ENCODE measurements around the gene MS4A3.
"Not testable (repeated sequence)": the region's sequence is repeated elsewhere in the genome, so short reads cannot be mapped to it uniquely, and the experiment has no call there.

MS4A3 gene, protein sequence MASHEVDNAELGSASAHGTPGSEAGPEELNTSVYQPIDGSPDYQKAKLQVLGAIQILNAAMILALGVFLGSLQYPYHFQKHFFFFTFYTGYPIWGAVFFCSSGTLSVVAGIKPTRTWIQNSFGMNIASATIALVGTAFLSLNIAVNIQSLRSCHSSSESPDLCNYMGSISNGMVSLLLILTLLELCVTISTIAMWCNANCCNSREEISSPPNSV

DNA sequence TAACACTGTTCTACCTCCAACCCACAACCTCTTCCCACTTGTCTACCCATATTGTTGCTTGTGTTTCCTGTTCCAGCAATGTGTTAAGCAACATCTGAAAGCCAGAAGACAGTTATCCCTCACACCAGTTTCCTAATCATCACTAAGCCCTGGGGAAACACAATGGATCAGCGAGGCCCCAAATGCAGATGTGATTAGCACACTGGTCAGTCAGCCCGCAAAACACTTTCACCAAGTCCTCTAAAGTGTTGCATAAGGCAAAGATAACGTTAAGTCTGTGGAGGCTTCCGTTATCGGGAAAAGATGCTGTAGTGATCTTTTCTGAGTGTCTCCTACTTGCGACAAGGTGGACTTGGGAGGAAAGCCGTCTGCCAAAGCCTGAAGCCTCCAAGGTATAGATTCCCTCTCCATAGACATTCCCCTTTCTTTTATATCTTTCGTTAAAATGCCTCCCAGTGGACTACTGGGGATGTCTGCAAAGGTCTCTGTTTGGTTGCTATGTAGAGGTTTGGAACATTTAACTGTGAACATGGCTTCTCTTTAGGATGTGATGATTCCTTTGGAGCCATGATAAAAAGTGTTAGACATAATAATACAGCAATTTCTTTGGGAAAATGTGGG is at the start of gene MS4A3:
Gene MS4A3, plus strand, starts transcription at position 317 of the 621 bp plus-strand sequence. CDS start 4,496 bp downstream, outside the sequence.
- no peak for DNase-seq

DNA sequence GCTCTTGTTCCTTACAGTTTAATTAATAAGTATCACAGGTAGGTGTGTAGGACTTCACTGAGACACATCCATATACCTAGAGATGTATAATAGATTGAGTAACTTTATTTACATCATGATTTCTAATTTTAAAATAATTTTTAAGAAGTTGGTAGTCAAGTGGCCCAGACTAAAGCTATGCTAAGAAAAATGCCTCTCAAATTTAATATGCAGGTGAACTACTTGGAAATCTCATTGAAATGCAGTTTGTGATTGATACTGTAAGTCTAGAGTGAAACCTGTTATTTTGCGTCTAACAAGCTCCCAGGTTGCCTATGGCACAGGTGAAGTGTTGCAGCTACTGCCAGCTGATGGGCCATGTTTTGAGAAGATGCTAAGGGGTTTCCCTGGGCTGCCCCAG is 39.6 kb upstream of the MS4A3 start, which contains the start of gene OOSP4B:
Gene OOSP4B, plus strand, starts transcription at position 301 of the 400 bp plus-strand sequence.
- no peak for DNase-seq

DNA sequence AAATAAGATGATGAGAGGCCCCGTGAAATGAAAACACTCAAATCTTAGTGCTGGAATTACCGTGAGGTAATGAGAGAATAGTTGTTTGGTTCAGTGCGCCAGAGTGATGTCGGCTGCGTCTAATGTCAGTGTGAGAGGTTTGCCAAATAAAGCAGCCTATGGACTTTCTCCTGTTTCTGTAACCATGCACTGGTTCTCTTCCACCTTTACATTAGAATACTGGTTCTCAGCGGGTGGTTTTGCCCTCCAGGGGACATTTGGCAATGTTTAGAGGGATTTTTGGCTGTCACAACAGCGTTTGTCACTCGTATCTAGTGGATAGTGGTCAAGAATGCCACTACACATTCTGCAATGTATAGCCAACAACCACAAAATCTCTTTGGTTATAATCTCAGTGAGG is 38.4 kb upstream of the MS4A3 start:
- DNase-seq, result no peak

DNA sequence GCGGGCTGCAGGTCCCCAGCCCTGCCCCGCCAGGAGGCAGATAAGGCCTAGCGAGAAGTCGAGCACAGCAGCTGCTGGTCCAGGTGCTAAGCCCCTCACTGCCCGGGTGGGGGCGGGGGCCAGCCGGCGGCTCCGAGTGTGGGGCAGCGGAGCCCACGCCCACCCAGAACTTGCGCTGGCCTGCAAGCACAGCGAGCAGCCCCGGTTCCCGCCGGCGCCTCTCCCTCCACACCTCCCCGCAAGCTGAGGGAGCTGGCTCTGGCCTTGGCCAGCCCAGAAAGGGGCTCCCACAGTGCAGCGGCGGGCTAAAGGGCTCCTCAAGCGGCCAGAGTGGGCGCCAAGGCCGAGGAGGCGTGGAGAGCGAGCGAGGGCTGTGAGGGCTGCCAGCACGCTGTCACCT is 36.1 kb upstream of the MS4A3 start:
- not testable (repeated sequence) for DNase-seq

DNA sequence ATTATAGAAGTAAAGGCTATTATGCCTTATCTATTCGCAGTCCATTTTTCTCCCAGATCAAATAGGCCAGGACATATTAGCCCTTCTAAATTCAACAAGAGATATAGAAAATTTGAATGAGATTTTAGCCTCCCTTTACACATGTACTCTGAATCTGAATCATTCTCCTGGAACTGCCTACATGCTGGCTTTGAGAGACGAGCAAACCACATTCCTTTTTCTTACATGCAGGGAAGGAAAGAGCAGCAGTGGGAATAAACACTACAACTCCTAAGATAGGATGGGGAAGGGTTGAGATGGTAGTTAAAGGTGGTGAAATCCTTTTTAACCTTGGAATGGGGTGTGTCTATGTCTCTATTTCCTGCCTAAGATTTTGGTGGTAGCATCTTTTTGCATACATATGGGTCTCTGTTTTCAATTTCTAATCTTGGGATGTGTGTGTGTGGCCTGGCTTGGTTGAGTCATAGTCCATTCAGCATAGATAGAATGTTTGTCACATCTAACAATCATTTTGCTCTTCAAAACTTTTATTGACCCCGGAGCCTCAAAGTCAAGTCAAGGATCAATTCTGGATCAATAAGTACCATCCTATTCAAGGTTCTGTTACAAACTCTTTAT is 27.3 kb upstream of the MS4A3 start:
- DNase-seq, result no peak

DNA sequence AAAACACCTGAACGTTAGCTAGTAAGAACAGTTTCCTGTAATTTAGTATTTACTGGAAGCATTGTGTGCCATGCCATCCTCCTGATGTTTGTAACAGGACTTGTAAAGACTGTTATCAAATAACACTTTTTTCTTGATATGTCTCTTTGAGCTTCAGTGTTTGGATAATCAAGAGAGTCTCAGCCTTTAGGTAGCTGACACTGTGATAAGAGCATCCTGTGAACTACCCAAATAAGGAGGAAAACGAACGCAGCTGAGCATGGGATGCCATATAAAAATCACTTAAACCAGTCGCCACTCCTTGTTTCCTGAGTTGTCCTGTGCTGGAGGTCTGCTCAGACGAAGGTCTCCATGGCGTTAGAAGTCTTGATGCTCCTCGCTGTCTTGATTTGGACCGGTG is 16.4 kb upstream of the MS4A3 start, which contains the start of gene OOSP2:
Gene OOSP2, plus strand, starts transcription at position 301 of the 400 bp plus-strand sequence. Its CDS starts 51 bp downstream, at position 352.
- DNase-seq, result no peak

DNA sequence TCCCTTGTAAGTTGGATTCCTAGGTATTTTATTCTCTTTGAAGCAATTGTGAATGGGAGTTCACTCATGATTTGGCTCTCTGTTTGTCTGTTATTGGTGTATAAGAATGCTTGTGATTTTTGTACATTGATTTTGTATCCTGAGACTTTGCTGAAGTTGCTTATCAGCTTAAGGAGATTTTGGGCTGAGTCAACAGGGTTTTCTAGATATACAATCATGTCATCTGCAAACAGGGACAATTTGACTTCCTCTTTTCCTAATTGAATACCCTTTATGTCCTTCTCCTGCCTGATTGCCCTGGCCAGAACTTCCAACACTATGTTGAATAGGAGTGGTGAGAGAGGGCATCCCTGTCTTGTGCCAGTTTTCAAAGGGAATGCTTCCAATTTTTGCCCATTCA is 6.0 kb upstream of the MS4A3 start:
- DNase-seq, result not testable (repeated sequence)

DNA sequence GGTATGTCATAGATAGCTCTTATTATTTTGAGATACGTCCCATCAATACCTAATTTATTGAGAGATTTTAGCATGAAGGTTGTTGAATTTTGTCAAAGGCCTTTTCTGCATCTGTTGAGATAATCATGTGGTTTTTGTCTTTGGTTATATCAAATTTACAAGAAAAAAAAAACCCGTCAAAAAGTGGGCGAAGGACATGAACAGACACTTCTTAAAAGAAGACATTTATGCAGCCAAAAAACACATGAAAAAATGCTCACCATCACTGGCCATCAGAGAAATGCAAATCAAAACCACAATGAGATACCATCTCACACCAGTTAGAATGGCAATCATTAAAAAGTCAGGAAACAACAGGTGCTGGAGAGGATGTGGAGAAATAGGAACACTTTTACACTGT is 5.6 kb upstream of the MS4A3 start:
- not testable (repeated sequence) for DNase-seq

DNA sequence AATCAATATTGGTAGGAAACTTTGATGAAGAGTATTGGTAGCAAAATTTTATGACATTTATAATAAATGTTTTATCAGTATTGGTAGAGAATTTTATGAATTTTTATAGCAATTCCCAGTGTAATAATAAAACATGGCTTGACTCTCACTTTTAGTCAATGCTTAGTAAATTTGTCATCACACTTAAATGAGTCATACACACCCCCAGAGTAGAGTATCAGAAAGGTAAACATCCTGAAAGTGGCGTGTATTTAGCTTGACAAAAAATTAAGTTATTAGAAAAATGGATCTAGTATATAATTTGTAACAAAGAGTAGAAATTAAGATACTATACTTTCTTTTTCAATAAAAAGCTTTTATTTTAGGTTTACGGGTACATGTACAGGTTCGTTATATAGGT is 2.6 kb downstream of the MS4A3 start:
- DNase-seq, result no peak

DNA sequence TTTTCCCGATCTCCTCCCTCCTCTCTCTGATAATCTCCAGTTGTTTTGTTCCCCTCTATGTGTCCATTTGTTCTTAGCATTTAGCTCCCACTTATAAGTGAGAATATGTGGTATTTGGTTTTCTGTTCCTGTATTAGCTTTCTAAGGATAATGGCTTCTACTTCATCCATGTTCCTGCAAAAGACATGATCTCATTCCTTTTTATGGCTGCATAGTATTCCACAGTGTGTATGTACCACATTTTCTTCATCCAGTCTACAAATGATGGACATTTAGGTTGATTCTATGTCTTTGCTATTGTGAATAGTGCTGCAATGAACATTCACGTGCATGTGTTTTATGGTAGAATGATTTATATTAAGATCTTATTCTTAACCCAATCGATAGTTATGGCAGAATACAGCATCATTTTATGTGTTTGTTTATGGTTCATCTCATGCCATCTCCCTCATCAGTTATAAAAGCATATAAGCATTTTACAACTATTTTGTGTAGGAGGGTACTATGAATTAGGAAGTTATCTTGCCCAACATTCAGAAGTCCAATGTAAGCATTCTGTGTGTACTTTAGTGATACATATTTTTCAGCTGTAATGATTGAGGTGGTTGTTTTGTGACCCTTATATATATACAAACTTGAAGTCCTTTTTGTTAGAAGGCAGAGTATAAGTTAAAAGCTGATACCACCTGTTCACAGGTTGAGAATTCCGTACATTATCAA is 3.2 kb downstream of the MS4A3 start:
- DNase-seq, result no peak

DNA sequence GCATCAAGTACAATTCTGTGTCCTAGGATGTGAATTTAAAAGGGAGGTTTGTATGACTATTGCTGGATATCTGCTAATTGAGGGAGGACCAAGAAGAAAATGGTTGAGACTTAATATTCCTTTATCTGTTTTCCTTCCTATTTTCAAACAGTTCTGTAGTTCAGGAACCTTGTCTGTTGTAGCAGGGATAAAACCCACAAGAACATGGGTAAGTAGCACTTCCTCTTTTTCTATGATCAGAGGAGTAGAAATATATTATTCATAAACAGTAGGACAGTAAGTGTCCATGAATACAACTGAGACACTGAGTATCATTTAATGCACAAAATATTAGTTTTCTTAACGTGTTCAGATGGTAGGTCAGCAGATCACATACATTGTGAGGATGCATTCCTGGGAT is 7.6 kb downstream of the MS4A3 start:
- DNase-seq, result no peak

DNA sequence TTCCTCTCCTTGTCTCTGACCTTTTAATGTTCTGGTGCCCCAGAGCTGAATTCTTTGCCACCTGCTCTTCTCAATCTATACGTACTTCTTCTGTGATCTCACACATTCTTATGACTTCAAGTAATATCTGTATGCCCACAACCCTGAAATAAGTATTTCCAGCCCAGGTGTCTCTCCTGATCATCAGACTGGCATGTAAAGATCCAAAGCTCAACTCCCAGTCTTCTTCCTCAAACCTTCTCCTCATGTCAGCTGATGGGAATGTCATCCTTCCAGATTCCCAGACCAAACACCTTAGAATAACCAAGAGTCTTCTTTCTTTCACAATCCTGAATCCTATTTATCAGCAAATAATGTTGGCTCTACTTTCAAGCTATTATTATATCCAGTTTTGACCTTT is 9.3 kb downstream of the MS4A3 start:
- DNase-seq, result no peak

DNA sequence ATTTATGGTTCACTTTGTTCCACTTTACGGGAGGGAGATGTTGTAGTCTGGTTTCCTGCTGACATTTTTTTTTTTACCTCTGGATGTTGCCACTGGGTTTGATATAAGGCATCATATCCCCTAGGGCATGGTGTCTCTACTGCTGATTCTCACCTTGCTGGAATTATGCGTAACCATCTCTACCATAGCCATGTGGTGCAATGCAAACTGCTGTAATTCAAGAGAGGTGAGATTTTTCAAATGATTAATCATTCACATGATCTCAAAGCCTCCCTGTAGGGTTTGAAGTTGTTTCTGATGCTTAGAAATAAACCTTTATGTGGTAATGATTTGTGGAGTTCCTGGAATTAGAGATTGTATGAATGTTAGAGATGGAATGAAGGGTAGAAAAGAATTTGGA is 13.0 kb downstream of the MS4A3 start:
- DNase-seq, result no peak

DNA sequence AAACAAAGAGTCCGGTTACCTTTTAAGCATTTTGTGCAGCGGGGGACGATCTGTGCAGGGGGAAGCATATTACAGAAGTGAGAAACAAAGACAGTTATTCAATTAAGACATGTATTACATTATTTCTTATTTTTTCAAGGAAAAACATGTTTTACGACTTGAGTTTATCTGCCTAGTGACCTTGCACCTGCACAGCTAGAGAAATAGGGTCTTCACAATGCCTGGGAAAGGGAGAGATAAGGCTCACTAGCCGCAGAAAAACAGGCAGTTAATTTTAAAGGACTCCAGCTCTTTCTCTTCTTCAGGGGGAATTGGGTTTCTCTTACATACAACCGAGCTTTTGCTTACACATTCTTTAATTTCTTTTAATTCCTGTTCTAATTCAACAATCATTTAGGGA is 15.2 kb downstream of the MS4A3 start:
- DNase-seq, result not testable (repeated sequence)

DNA sequence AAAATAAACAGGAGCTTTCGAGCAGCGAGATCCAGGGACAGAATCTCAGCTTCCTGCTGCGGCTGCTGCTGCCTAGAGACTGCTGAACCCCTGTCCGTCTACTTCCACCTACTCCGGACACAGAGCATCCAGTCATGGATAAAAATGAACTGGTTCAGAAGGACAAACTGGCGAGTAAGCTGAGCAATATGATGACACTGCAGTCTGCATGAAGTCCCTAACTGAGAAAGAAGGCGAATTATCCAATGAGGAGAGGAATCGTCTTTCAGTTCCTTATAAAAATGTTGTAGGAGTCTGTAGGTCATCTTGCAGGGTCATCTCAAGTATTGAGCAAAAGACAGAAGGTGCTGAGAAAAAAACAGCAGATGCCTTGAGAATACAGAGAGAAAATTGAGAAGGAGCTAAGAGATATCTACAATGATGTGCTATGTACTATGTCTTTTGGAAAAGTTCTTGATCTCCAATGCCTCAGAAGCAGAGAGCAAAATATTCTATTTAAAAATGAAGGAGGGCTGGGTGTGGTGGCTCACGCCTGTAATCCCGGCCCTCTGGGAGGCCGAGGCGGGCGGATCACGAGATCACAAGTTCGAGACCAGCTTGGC is 20.9 kb downstream of the MS4A3 start:
- DNase-seq, result no peak

DNA sequence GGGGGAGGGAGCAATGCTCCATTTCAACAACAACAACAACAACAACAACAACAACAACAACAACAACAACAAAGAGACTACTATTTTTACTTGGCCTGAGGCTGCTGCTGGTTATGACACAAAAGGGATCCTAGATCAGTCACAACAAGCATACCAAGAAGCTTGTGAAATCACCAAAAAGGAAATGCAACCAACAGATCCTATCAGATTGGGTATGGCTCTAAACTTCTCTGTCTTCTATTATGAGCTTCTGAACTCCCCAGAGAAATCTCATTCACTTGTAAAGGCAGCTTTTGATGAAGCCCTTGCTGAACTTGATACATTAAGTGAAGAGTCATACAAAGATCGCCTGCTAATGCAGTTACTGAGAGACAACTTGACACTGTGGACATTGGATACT is 21.5 kb downstream of the MS4A3 start:
- DNase-seq, result no peak

DNA sequence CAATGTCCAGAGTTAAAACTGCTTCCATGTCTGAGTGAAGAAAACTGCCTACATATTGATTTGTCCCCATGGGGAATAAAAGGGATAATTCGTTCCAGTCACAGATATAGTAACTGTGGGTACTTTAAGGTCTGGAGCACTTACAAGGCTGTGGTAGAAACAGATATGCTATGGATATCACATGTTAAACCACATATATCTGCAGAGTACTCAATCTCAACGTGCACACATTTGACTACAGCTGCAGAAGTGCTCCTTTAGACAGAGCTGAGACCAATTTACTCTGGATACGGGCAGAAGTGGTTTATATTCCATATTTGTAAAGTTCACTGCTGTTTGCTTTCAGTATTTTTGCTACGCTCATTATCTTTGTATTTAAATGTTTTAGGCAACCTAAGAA is 22.3 kb downstream of the MS4A3 start:
- DNase-seq, result no peak

DNA sequence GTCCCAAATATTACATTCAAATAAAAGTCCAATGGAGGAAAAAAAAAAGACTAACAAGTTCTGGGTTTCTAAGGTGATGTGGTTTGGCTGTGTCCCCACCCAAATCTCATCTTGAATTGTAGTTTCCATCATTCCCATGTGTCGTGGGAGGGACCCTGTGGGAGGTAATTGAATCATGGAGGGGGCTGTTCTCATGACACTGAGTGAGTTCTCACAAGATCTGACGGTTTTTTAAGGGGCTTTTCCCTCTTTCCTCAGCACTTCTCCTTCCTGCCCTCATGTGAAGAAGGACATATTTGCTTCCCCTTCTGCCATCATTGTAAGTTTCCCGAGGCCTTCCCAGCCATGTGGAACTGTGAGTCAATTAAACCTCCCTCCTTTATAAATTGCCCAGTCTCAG is 24.1 kb downstream of the MS4A3 start:
- no peak for DNase-seq

DNA sequence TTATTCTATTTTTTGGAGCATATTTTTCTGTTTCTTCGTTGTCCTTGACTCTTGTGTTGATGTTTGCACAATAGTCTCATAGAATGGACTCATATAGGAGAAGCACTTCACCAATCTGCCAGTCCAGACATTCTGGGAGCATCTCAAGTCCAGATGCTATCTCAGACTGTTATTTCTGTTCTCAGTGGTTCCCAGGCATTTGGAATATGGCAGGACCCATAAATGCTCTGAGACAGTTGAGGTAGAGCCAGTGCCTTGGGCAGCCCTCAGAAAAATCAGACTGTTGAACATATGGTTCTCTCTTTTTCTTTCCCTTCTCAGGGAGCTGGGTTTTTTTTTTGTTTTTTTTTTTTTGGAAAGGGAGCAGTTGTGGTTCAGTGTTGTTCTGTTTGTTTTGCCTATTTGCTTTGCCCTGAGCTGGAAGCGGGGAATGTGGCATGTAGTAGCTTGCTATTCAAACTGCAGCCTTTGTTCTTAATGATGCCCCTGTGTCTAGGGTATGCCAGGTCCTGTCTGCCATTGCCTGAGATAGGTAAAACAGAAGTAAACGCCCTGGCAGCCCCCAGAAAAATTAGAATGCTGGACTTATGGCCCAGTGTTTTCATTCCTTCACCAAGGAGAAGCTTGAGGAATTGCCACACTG is 28.3 kb downstream of the MS4A3 start:
- DNase-seq, result no peak

DNA sequence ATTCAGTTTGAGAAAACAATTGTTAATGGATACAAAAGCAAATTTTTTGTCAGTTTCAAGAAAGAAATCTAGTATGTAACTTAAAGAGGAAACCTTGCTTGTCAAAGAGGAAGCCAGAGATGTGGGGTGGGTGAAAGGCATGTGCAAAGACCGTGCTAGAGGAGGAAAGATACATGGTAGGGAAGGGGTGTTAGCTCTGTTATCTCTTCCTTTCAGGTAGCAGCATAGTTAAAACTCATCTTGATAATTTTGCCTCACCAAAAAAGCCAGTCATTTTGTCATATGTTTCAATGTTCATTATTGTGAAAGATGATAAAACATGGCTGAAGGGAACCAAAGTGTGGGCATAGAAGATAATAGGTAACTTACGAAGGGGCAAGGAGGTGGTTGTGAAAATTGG is 29.4 kb downstream of the MS4A3 start:
- DNase-seq, result no peak

DNA sequence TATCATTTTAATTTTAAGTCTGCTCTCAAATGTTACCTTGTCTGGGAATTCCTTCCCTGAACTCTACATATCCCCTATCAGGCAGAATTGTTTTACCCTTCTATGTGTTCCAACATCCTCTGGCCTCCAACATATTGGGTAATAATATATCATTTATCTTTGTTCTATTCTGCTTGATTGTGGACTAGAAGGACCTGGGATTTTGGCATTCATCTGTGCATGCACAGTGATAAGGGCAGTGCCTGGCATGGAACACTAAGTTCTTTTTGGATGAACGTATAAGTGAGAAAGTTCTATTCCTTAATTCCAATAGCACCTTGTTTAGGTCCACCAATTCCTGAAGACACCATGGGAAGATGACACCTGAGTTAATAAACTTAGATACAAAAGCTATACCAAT is 30.8 kb downstream of the MS4A3 start:
- DNase-seq, result no peak

DNA sequence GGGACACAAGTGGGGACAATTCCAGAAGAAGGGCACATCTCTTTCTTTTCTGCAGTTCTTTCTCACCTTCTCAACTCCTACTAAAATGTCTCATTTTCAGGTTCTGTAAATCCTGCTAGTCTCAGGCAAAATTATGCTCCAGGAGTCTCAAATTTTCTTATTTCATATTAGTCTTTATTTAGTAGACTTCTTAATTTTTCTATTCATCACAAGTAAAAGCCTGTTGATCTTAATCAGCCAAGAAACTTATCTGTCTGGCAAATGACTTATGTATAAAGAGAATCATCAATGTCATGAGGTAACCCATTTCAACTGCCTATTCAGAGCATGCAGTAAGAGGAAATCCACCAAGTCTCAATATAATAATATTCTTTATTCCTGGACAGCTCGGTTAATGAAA is 31.9 kb downstream of the MS4A3 start, which contains the start of gene MS4A2:
Gene MS4A2, plus strand, starts transcription at position 301 of the 400 bp plus-strand sequence. CDS start 102 bp downstream, outside the sequence.
- no peak for DNase-seq
